HG02623 (cell line): ENCODE data around the gene AGAP3.
"Not testable (repeated sequence)": the region's sequence is repeated elsewhere in the genome, so short reads cannot be mapped to it uniquely, and the experiment has no call there.

Experiments used
- ATAC-seq: cut with Tn5 transposase; IDR thresholded peaks from one replicate; pipeline ENCODE4 v1.9.1; 2021; ENCODE audit warnings: moderate library complexity; ENCODE audit not compliant: unreplicated experiment

Gene AGAP3

GRCh38 chr7:151085691-151086620 is at the start of gene AGAP3:
TSS of gene AGAP3 (plus strand) at chr7:151086475. CDS start at chr7:151086742, 267 bp downstream.
- ATAC-seq: peak; percentile 39

- no peak for ATAC-seq
These were observed 47.1 kb upstream of the AGAP3 start for GRCh38 chr7:151038951-151039849.

GRCh38 chr7:151039850-151040548 is 46.3 kb upstream of the AGAP3 start:
- ATAC-seq: no peak

GRCh38 chr7:151040616-151041375 is 45.5 kb upstream of the AGAP3 start:
- ATAC-seq: no peak

GRCh38 chr7:151043449-151043848 is 42.8 kb upstream of the AGAP3 start:
- ATAC-seq: not testable (repeated sequence)

- ATAC-seq: no peak
These were observed 42.3 kb upstream of the AGAP3 start for GRCh38 chr7:151043959-151044358.

- ATAC-seq: no peak
These were observed 41.0 kb upstream of the AGAP3 start for GRCh38 chr7:151045262-151045661.

GRCh38 chr7:151045967-151046366 is 40.3 kb upstream of the AGAP3 start:
- no peak for ATAC-seq

- ATAC-seq: no peak
These were observed 39.4 kb upstream of the AGAP3 start for GRCh38 chr7:151046603-151047573.

GRCh38 chr7:151047976-151048815 is 38.1 kb upstream of the AGAP3 start, which contains the start of gene ASIC3:
TSS of gene ASIC3 (plus strand) at chr7:151048531. CDS start at chr7:151048886, 355 bp downstream.
- no peak for ATAC-seq

GRCh38 chr7:151048911-151049463 is 37.3 kb upstream of the AGAP3 start:
- no peak for ATAC-seq

- ATAC-seq: no peak
These were observed 35.2 kb upstream of the AGAP3 start for GRCh38 chr7:151051108-151051507.

- ATAC-seq: no peak
These were observed 33.2 kb upstream of the AGAP3 start for GRCh38 chr7:151053096-151053495.

- ATAC-seq: no peak
These were observed 32.5 kb upstream of the AGAP3 start for GRCh38 chr7:151053751-151054150.

GRCh38 chr7:151056283-151056665 is 30.0 kb upstream of the AGAP3 start:
- ATAC-seq: no peak

GRCh38 chr7:151056666-151057505 is 29.4 kb upstream of the AGAP3 start:
- no peak for ATAC-seq

- ATAC-seq: peak; percentile 2
These were observed 28.7 kb upstream of the AGAP3 start, which contains the start of gene CDK5 for GRCh38 chr7:151057506-151057988. TSS of gene CDK5 (minus strand) at chr7:151057897. CDS start at chr7:151057848, 49 bp downstream.
